ENCODE measurements around the gene PCSK5. TPM values are rescaled to one million over a fixed set of nuclear protein-coding genes. Genes with fewer than 3 reads are reported as not detected.

PCSK5 gene
- total RNA-seq, 1 donor from 2014 or later, result 16.7 TPM

DNA sequence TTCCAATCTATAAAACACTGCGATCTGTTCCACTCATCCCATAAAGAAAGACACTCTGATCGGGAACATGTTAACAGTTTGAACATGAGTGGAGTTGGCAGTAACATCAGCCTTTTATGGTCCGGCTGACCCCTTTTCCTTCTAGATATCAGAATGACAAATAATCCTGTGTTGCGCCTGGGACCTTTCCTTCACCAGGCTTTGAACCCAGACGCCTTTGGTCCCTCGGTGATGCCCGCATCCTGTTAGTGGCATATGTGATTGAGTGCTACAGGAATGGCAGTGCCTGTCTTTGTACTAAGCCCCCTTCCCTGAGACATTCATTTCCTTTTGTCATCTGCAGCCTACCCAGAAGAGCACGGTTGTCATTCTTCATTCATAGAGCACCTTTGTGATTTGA, 209.0 kb downstream of the PCSK5 start:
- Histone ChIP-seq H3K36me3 (ENCODE audit: control insufficient read depth in 3 of 3, insufficient read depth in 3 of 3, low read length in 3 of 3) (peaks cover 0 to 7% (median 0%) of the 10 kb centered on the region in 3 donors), H3K27ac (ENCODE audit: low read depth, low read length) (no peak overlapping the region), H3K4me1 (ENCODE audit: control insufficient read depth in 3 of 3, insufficient read depth in 3 of 3, low read length in 3 of 3) (peaks cover 0 to 2% (median 0%) of the 10 kb centered on the region in 3 donors), H3K27me3 (ENCODE audit: control insufficient read depth in 3 of 3, insufficient read depth in 3 of 3, low read length in 3 of 3) (no peaks in the 10 kb centered on the region), H3K9ac (ENCODE audit: low read depth in 1 of 3, low read length in 3 of 3) (no peak overlapping the region), H3K4me3 (ENCODE audit: low read length in 3 of 3) (no peak overlapping the region), H3K9me3 (ENCODE audit: control insufficient read depth in 3 of 3, low read length in 3 of 3) (no peaks in the 10 kb centered on the region)

DNA sequence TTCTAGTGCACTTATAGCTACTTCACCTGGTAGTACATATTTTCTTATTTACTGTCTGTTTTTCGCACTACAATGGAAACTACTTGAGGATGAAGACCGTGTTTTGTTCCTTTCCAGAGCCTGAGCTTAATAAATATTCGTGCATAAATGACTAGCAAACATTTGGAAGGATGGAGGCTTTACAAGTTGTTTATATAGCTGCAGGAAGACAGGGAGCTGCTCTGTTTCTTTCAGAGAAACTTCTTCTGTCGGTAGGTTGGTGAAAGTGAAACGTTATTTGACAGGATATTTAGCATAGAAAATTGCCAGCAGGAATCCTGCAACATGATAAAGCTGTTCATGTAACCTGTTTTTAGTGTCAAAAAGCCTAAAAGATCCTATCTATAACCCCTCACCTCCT, 210.6 kb downstream of the PCSK5 start:
- Histone ChIP-seq H3K9ac (ENCODE audit: low read depth in 1 of 3, low read length in 3 of 3) (no peak overlapping the region), H3K4me1 (ENCODE audit: control insufficient read depth in 3 of 3, insufficient read depth in 3 of 3, low read length in 3 of 3) (peaks cover 0 to 2% (median 0%) of the 10 kb centered on the region in 3 donors), H3K27me3 (ENCODE audit: control insufficient read depth in 3 of 3, insufficient read depth in 3 of 3, low read length in 3 of 3) (no peaks in the 10 kb centered on the region), H3K36me3 (ENCODE audit: control insufficient read depth in 3 of 3, insufficient read depth in 3 of 3, low read length in 3 of 3) (peaks cover 0 to 5% (median 0%) of the 10 kb centered on the region in 3 donors), H3K27ac (ENCODE audit: low read depth, low read length) (no peak overlapping the region), H3K9me3 (ENCODE audit: control insufficient read depth in 3 of 3, low read length in 3 of 3) (no peaks in the 10 kb centered on the region), H3K4me3 (ENCODE audit: low read length in 3 of 3) (no peak overlapping the region)

DNA sequence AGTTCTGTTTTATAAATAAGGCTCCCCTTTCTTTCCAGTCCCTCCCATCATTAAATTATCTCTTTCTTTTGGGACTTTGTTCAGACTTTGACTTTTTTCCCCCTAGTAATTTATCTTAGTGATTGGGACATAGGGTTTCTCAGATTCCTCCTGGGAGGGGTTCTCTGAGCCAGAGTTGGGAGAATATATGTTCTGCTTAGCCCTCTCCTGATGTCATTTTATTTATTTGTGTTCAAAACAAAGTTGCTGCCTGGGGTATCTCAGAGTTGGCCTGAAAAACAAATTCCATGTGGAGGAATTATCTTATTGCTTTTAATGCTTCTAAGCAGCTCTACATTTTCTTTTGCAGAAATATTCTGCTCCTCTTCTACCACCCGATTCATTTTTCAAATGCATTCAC, 211.0 kb downstream of the PCSK5 start:
- peaks cover 0 to 5% (median 0%) of the 10 kb centered on the region in 3 donors for H3K36me3 ChIP-seq (ENCODE audit: control insufficient read depth in 3 of 3, insufficient read depth in 3 of 3, low read length in 3 of 3)
- H3K9ac ChIP-seq (ENCODE audit: low read depth in 1 of 3, low read length in 3 of 3), result no peak overlapping the region
- H3K27me3 ChIP-seq (ENCODE audit: control insufficient read depth in 3 of 3, insufficient read depth in 3 of 3, low read length in 3 of 3), result no peaks in the 10 kb centered on the region
- no peak overlapping the region for H3K4me3 ChIP-seq (ENCODE audit: low read length in 3 of 3)
- no peak overlapping the region for H3K27ac ChIP-seq (ENCODE audit: low read depth, low read length)
- H3K9me3 ChIP-seq (ENCODE audit: control insufficient read depth in 3 of 3, low read length in 3 of 3), result no peaks in the 10 kb centered on the region
- peaks cover 0 to 2% (median 0%) of the 10 kb centered on the region in 3 donors for H3K4me1 ChIP-seq (ENCODE audit: control insufficient read depth in 3 of 3, insufficient read depth in 3 of 3, low read length in 3 of 3)

DNA sequence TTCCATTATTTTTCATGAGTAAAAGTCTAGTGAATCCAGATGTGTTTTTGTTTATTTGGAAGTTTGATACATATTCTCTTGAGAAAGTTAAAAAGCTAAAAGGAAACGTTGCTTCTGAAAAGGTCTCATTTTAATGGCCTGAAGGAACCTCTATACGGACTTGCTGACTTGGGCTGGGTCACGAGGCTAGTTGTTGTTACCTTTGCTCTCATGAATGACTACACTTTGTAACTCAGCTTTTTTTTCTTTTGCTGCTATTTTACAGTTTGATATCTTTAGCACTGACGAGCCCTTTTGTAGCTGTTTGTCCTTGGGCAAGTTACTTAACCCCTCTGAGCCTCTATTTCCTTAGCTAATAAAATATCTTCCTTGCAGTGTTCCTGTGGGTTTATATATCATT, 211.5 kb downstream of the PCSK5 start:
- Histone ChIP-seq H3K4me1 (ENCODE audit: control insufficient read depth in 3 of 3, insufficient read depth in 3 of 3, low read length in 3 of 3) (peaks cover 0 to 2% (median 0%) of the 10 kb centered on the region in 3 donors), H3K9ac (ENCODE audit: low read depth in 1 of 3, low read length in 3 of 3) (no peak overlapping the region), H3K27me3 (ENCODE audit: control insufficient read depth in 3 of 3, insufficient read depth in 3 of 3, low read length in 3 of 3) (no peaks in the 10 kb centered on the region), H3K4me3 (ENCODE audit: low read length in 3 of 3) (no peak overlapping the region), H3K36me3 (ENCODE audit: control insufficient read depth in 3 of 3, insufficient read depth in 3 of 3, low read length in 3 of 3) (peaks cover 0 to 5% (median 0%) of the 10 kb centered on the region in 3 donors), H3K27ac (ENCODE audit: low read depth, low read length) (no peak overlapping the region), H3K9me3 (ENCODE audit: control insufficient read depth in 3 of 3, low read length in 3 of 3) (no peaks in the 10 kb centered on the region)

DNA sequence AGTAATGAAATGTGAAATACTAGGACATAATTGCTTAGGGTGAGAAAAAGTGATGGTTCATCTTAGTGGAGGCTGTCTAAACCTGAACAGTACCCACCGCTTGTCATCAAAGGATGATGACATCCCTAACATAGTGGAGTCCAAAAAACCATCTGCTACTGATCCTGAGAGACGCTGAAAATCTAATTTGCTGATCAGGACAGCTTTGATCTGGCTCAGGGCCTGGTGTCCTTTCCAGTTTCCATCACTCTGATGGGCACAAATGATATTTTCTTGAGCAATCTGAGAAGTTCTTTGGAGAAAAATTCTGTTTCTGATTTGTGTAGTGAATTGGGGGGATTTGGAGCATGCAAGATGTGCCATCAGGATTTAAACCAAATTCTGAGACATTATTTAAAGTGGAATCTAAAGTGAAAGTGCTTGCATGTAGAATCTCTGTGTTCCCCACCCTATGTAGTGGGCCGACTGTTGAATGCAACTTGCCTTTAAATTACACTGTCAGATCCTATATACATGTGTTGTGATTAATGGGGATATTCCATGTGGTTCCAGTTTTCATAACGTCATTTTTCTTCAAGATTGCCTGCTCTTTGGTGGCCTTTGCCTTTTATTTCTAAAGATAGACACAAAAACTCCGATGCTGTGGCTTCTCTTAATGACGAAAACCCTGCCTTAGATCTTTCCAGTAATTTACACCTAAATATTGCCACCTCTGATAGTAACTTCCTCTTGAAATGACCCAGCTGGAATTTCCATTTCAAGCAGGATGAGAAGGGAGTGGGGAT, 213.2 kb downstream of the PCSK5 start:
- Histone ChIP-seq H3K9me3 (ENCODE audit: control insufficient read depth in 3 of 3, low read length in 3 of 3) (no peaks in the 10 kb centered on the region), H3K9ac (ENCODE audit: low read depth in 1 of 3, low read length in 3 of 3) (no peak overlapping the region), H3K4me1 (ENCODE audit: control insufficient read depth in 3 of 3, insufficient read depth in 3 of 3, low read length in 3 of 3) (peaks cover 0 to 5% (median 2%) of the 10 kb centered on the region in 3 donors), H3K27ac (ENCODE audit: low read depth, low read length) (no peak overlapping the region), H3K36me3 (ENCODE audit: control insufficient read depth in 3 of 3, insufficient read depth in 3 of 3, low read length in 3 of 3) (no peaks in the 10 kb centered on the region), H3K4me3 (ENCODE audit: low read length in 3 of 3) (no peak overlapping the region), H3K27me3 (ENCODE audit: control insufficient read depth in 3 of 3, insufficient read depth in 3 of 3, low read length in 3 of 3) (no peaks in the 10 kb centered on the region)

DNA sequence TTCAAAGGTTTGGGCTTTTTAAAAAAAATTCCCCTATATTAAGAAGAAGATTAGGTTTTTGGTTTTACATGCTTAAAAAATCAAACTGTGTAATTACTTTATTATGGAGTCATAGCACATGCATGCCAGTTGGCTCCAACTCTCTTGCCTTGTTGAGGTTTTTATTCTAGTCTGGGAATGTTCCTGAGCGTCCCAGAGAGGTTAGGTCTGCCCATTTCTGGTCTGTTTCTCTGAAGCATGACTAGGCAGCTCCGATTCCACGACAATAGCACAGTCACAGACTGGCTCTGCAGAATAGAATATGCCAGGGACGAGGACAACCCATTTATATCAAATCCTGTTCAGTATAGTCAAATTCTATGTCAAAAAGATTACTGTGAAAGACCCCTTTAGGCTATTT, 217.0 kb downstream of the PCSK5 start:
- peaks cover 7% of the 10 kb centered on the region in 3 donors for H3K4me1 ChIP-seq (ENCODE audit: control insufficient read depth in 3 of 3, insufficient read depth in 3 of 3, low read length in 3 of 3)
- no peak overlapping the region for H3K4me3 ChIP-seq (ENCODE audit: low read length in 3 of 3)
- no peaks in the 10 kb centered on the region for H3K9me3 ChIP-seq (ENCODE audit: control insufficient read depth in 3 of 3, low read length in 3 of 3)
- no peak overlapping the region for H3K27ac ChIP-seq (ENCODE audit: low read depth, low read length)
- no peak overlapping the region for H3K9ac ChIP-seq (ENCODE audit: low read depth in 1 of 3, low read length in 3 of 3)
- H3K36me3 ChIP-seq (ENCODE audit: control insufficient read depth in 3 of 3, insufficient read depth in 3 of 3, low read length in 3 of 3), result peaks cover 0 to 2% (median 0%) of the 10 kb centered on the region in 3 donors
- H3K27me3 ChIP-seq (ENCODE audit: control insufficient read depth in 3 of 3, insufficient read depth in 3 of 3, low read length in 3 of 3), result no peaks in the 10 kb centered on the region

DNA sequence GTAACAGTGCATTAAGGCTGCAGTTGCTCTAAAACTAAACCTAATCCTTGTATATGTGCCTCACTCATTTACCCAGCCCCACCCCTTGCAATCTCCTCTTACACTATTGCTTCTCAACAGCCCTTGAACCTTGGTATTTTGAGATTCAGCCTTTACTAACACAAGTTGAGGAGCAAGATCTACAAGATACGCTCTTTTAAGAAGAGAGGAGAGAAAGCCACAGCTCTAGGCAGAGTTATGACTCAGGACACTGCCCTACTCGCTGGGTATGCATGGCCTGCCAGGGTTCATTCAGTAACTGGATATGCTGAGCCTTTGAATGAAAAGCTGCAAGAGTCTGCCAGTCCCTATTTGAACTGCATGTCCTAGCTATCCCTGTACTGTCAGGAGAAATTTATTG, 219.5 kb downstream of the PCSK5 start:
- H3K27ac ChIP-seq (ENCODE audit: low read depth, low read length), result no peak overlapping the region
- H3K9me3 ChIP-seq (ENCODE audit: control insufficient read depth in 3 of 3, low read length in 3 of 3), result no peaks in the 10 kb centered on the region
- no peaks in the 10 kb centered on the region for H3K27me3 ChIP-seq (ENCODE audit: control insufficient read depth in 3 of 3, insufficient read depth in 3 of 3, low read length in 3 of 3)
- peak overlapping the region in 1 of 3 donors; percentile 6 for H3K9ac ChIP-seq (ENCODE audit: low read depth in 1 of 3, low read length in 3 of 3)
- H3K4me1 ChIP-seq (ENCODE audit: control insufficient read depth in 3 of 3, insufficient read depth in 3 of 3, low read length in 3 of 3), result peaks cover 7 to 10% (median 7%) of the 10 kb centered on the region in 3 donors
- H3K36me3 ChIP-seq (ENCODE audit: control insufficient read depth in 3 of 3, insufficient read depth in 3 of 3, low read length in 3 of 3), result peaks cover 0 to 2% (median 0%) of the 10 kb centered on the region in 3 donors
- H3K4me3 ChIP-seq (ENCODE audit: low read length in 3 of 3), result no peak overlapping the region

DNA sequence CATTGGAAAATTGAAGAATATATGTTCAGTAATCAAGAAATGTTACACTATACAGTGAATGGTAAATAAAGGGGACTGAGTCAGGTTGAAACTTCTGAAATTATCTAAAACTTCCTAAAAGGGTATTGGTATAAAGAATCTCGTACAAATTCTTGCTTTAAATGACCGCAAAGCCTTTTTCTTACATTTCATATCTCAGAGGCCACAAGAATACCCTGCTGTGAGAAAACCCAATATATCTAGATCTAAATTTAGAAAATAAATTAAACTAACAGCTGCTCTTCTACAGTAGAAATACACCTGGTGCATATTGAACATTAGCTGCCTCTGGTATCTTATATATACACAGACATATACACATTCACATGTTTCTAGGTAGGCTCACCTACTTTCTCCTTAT, 221.7 kb downstream of the PCSK5 start:
- no peaks in the 10 kb centered on the region for H3K27me3 ChIP-seq (ENCODE audit: control insufficient read depth in 3 of 3, insufficient read depth in 3 of 3, low read length in 3 of 3)
- no peak overlapping the region for H3K4me3 ChIP-seq (ENCODE audit: low read length in 3 of 3)
- H3K36me3 ChIP-seq (ENCODE audit: control insufficient read depth in 3 of 3, insufficient read depth in 3 of 3, low read length in 3 of 3), result peaks cover 0 to 2% (median 0%) of the 10 kb centered on the region in 3 donors
- no peaks in the 10 kb centered on the region for H3K9me3 ChIP-seq (ENCODE audit: control insufficient read depth in 3 of 3, low read length in 3 of 3)
- H3K4me1 ChIP-seq (ENCODE audit: control insufficient read depth in 3 of 3, insufficient read depth in 3 of 3, low read length in 3 of 3), result peaks cover 7 to 10% (median 7%) of the 10 kb centered on the region in 3 donors
- H3K9ac ChIP-seq (ENCODE audit: low read depth in 1 of 3, low read length in 3 of 3), result no peak overlapping the region
- H3K27ac ChIP-seq (ENCODE audit: low read depth, low read length), result no peak overlapping the region

DNA sequence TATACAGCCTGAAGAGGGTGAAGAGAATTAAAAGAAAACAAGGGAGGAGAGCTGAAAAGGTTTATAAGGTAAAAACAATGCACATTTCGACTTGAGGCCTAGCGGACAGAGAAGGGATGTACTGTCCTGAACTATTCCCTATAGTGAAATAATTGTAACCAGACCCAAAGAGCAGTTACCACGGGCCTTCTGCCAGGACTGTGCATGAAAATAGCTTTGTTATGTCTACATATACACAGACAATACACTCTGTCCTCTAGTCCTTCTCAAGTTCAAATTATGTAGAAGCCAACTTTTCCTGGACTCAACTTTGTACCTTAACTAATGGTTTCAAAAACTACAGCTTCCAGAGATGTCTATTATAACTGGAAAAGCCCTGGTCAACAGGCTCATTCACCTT, 223.7 kb downstream of the PCSK5 start:
- Histone ChIP-seq H3K4me1 (ENCODE audit: control insufficient read depth in 3 of 3, insufficient read depth in 3 of 3, low read length in 3 of 3) (peaks cover 5 to 7% (median 7%) of the 10 kb centered on the region in 3 donors), H3K9me3 (ENCODE audit: control insufficient read depth in 3 of 3, low read length in 3 of 3) (no peaks in the 10 kb centered on the region), H3K36me3 (ENCODE audit: control insufficient read depth in 3 of 3, insufficient read depth in 3 of 3, low read length in 3 of 3) (peaks cover 0 to 2% (median 0%) of the 10 kb centered on the region in 3 donors), H3K27me3 (ENCODE audit: control insufficient read depth in 3 of 3, insufficient read depth in 3 of 3, low read length in 3 of 3) (no peaks in the 10 kb centered on the region), H3K4me3 (ENCODE audit: low read length in 3 of 3) (no peak overlapping the region), H3K27ac (ENCODE audit: low read depth, low read length) (no peak overlapping the region), H3K9ac (ENCODE audit: low read depth in 1 of 3, low read length in 3 of 3) (no peak overlapping the region)

DNA sequence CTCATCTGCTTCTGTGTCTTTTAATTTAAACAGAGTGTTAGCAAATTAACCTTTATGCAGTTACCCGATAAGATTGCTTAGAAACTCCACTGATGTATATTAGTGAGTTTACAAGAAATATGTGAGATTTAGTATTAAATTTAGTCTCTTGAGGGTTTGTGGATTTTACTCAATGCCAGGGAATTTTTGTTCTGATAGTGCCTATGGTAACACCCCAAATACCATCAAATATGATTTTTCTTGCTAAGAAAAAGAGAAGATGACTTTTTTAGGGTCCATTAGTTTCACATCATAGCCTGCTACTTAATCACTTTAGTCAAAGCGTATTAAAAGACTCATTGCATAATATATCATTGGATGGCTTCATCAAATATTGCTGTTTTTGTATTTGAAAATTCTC, 224.9 kb downstream of the PCSK5 start:
- no peak overlapping the region for H3K27ac ChIP-seq (ENCODE audit: low read depth, low read length)
- H3K4me1 ChIP-seq (ENCODE audit: control insufficient read depth in 3 of 3, insufficient read depth in 3 of 3, low read length in 3 of 3), result peaks cover under 1 to 5% (median under 1%) of the 10 kb centered on the region in 3 donors
- no peak overlapping the region for H3K9ac ChIP-seq (ENCODE audit: low read depth in 1 of 3, low read length in 3 of 3)
- no peaks in the 10 kb centered on the region for H3K9me3 ChIP-seq (ENCODE audit: control insufficient read depth in 3 of 3, low read length in 3 of 3)
- no peak overlapping the region for H3K4me3 ChIP-seq (ENCODE audit: low read length in 3 of 3)
- no peaks in the 10 kb centered on the region for H3K27me3 ChIP-seq (ENCODE audit: control insufficient read depth in 3 of 3, insufficient read depth in 3 of 3, low read length in 3 of 3)
- H3K36me3 ChIP-seq (ENCODE audit: control insufficient read depth in 3 of 3, insufficient read depth in 3 of 3, low read length in 3 of 3), result no peaks in the 10 kb centered on the region
